ENCODE results near the gene STXBP6.

DNA sequence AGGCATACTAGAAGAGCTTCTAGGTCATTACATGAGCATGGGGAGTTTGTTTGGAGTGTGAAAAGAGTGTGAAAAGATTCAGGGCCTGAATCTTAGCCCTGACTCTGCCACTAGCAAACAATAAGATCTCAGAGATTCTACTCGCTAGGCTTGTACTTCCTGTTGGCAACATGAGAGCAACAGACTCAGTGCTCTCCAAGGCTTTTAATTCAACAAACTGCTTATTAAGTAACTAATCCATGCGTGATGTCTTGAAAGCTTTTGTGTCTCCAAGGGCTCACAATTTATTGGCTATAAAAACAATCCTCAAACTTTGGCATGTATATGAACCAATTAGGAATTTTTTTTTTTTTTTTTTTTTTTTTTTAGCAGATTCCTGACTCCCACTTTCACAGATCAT lies 105.1 kb downstream of the STXBP6 start:
- no peak for TF ChIP-seq POLR2A (IDR thresholded peaks at IDR 0.05)
- no peak for TF ChIP-seq CTCF (IDR thresholded peaks at IDR 0.05)

Data from body of pancreas (tissue), 4 donors.